Heart right ventricle (tissue), 16 donors: ENCODE measurements around the gene WWTR1. TPM values are rescaled to one million over a fixed set of nuclear protein-coding genes. Genes with fewer than 3 reads are reported as not detected.

Source experiments
- ATAC-seq, 8 donors: fragments of 200-7000 bp; cut with Tn5 transposase; one replicate each; pipeline ENCODE4 v1.9.1; 2020; ENCODE audit warnings: mild to moderate bottlenecking in 8 of 8, moderate library complexity in 8 of 8, moderate number of reproducible peaks in 1 of 8
- DNase-seq, 2 donors: peaks; one replicate each; pipeline ENCODE4 v3.0.0-alpha.2; 2020
- H3K27ac ChIP-seq, 10 donors: fragments of 200-600 bp; sonication (generic) in 2 of 10; one replicate each; pipeline versions ENCODE4 v1.5.0 to v1.8.0; 2020 to 2022; ENCODE audit warnings: mild to moderate bottlenecking in 3 of 10
- H3K27me3 ChIP-seq, 7 donors: fragments of 200-600 bp; one replicate each; pipeline ENCODE4 v1.8.0; 2021 to 2022; ENCODE audit warnings: mild to moderate bottlenecking in 2 of 7
- H3K36me3 ChIP-seq, 9 donors: fragments of 200-600 bp; sonication (generic) in 1 of 9; one replicate each; pipeline versions ENCODE4 v1.5.0 to v1.8.0; 2020 to 2022; ENCODE audit warnings: mild to moderate bottlenecking in 2 of 9
- H3K4me1 ChIP-seq, 9 donors: fragments of 200-600 bp; sonication (generic) in 1 of 9; one replicate each; pipeline versions ENCODE4 v1.5.0 to v1.8.0; 2020 to 2022; ENCODE audit warnings: mild to moderate bottlenecking in 4 of 9
- H3K4me3 ChIP-seq, 10 donors: fragments of 200-600 bp; sonication (generic) in 2 of 10; one replicate each; pipeline versions ENCODE4 v1.5.0 to v1.8.0; 2020 to 2022; ENCODE audit warnings: mild to moderate bottlenecking in 7 of 10, moderate library complexity in 2 of 10
- H3K9me3 ChIP-seq, 11 donors: fragments of 200-600 bp in 10 of 11; sonication (generic) in 2 of 11; one replicate each; pipeline versions ENCODE4 v1.5.0 to v1.8.0; 2013 to 2022; ENCODE audit warnings: mild to moderate bottlenecking in 2 of 11, control low read depth in 1 of 11, moderate library complexity in 1 of 11
- WGBS, 2 donors: extraction: QIAGEN DNeasy Blood & Tissue Kit; methylation state at CpG; one replicate each; pipeline ENCODE4 v1.1.7; 2013; ENCODE audit warnings: inconsistent platforms in 1 of 2; 5-methylcytosine and 5-hydroxymethylcytosine counted together
- intact Hi-C, 10 donors: fragments of 100-400 bp; cut with DNase I; formaldehyde crosslinking; loops; one replicate each; pipeline versions ENCODE4 v1.11.1 to v1.14.2; 2022
- polyA plus RNA-seq, 2 donors: library from polyadenylated mRNA; stranded (reverse); fragments of 200-250 nt; gene quantifications; one replicate each; pipeline ENCODE4 v1.2.3, GENCODE V29; 2013
- total RNA-seq, 10 donors: library from RNA; stranded (reverse); fragmentation: NEBNext Ultra II Directional in 3 of 10; extraction: Animal tissue kit (Norgen Biotek cat#: 25700) in 3 of 10; gene quantifications; one replicate each; pipeline versions ENCODE4 v1.2.1 to v1.2.4, GENCODE V29; 2021 to 2023
- TF ChIP-seq, protein P1 (sequence below), 9 donors: fragments of 200-600 bp; sonication (generic) in 2 of 9; IDR thresholded peaks; one replicate each; pipeline versions ENCODE4 v1.5.0 to v1.8.0; 2021 to 2022; ENCODE audit warnings: antibody characterized with exemption in 9 of 9, mild to moderate bottlenecking in 5 of 9, moderate library complexity in 1 of 9
- donor health status: Arrhythmogenic right ventricular cardiomyopathy.
- donor health status: ischemic (EF 13 %, LVEDD 7.1; RV severe dilation, severe dysfunction).
- donor health status: healthy with polysubstance abuse.
- donor health status: DM: no; HTN: yes; CAD: no.
- donor health status: DM: no; HTN: no; CAD: no.
- donor health status: ischemic (EF 25% LVEDD 6.9; RV normal size, moderate dysfunction).
- donor health status: ischemic (EF 25% LVEDD 5.7; RV mildly dilated, moderate dysfunction).
- donor health status: healthy.
- donor health status: DM: yes; HTN: yes; CAD: no.
- donor health status: Ischemic cardiomyopathy.
- donor health status: ischemic (EF 35%, LVEDD 5.7; RV mildly dilated, moderate dysfunction).
- donor health status: nonischemic (EF 11% LVEDD 7.7; RV severe dilation, severe dysfunction).
- donor health status: DM: yes; HTN: yes; CAD: no.
- donor health status: PGD.
- donor health status: ischemic (EF 29% LVEDD 5.4; RV normal size, mild dysfunction).
- donor health status: nonischemic (EF 23%, LVEDD 6.1; RV moderate dilation, normal function).

WWTR1 gene
- total and polyA plus RNA-seq, 12 donors, result 19.5 to 78.6 (median 40.3) TPM

GRCh38 chr3:149600634-149601033 is 57.2 kb downstream of the WWTR1 start:
- DNase-seq (no peak), ATAC-seq (no peak)
- H3K4me1 ChIP-seq, result peaks cover 17 to 86% (median 53%) of the 10 kb centered on the region in 9 donors
- H3K4me3 ChIP-seq, result no peak overlapping the region
- no peaks in the 10 kb centered on the region for H3K9me3 ChIP-seq
- 76 to 93% methylated on average over 1 of the region's 1 CpG for WGBS, 2 donors
- intact Hi-C loops, result no loop called here
- TF ChIP-seq, protein P1, sequence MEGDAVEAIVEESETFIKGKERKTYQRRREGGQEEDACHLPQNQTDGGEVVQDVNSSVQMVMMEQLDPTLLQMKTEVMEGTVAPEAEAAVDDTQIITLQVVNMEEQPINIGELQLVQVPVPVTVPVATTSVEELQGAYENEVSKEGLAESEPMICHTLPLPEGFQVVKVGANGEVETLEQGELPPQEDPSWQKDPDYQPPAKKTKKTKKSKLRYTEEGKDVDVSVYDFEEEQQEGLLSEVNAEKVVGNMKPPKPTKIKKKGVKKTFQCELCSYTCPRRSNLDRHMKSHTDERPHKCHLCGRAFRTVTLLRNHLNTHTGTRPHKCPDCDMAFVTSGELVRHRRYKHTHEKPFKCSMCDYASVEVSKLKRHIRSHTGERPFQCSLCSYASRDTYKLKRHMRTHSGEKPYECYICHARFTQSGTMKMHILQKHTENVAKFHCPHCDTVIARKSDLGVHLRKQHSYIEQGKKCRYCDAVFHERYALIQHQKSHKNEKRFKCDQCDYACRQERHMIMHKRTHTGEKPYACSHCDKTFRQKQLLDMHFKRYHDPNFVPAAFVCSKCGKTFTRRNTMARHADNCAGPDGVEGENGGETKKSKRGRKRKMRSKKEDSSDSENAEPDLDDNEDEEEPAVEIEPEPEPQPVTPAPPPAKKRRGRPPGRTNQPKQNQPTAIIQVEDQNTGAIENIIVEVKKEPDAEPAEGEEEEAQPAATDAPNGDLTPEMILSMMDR (IDR thresholded peaks at IDR 0.05), result no peak
- peaks cover 0 to 6% (median 0%) of the 10 kb centered on the region in 9 donors for H3K36me3 ChIP-seq
- H3K27me3 ChIP-seq, result peaks cover 0 to 22% (median 0%) of the 10 kb centered on the region in 7 donors
- H3K27ac ChIP-seq, result peak overlapping the region in 1 of 10 donors; percentile 37

DNA sequence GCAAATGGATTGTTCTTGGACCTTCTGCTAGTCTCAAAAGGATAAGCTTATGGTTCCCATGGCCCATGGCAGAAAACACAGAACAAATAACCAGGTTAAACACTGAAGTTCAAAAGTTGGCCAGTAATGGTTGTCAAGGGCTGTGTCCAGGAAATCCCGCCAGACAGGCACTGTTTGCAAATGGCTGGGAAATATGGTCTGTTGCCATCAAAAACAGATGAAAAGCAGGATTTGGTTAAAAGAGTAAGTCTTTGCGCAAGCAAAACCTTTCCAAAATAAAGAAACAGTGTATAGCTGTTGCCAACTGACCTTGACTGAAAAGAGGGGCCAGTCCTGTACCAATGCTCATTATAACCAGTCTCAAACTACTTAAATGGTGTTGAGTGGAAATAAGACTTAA is 58.6 kb downstream of the WWTR1 start:
- peak; percentile 44 to 82 (median 70) for ATAC-seq
- 71 to 85% methylated on average over 2 of the region's 2 CpGs for WGBS, 2 donors

DNA sequence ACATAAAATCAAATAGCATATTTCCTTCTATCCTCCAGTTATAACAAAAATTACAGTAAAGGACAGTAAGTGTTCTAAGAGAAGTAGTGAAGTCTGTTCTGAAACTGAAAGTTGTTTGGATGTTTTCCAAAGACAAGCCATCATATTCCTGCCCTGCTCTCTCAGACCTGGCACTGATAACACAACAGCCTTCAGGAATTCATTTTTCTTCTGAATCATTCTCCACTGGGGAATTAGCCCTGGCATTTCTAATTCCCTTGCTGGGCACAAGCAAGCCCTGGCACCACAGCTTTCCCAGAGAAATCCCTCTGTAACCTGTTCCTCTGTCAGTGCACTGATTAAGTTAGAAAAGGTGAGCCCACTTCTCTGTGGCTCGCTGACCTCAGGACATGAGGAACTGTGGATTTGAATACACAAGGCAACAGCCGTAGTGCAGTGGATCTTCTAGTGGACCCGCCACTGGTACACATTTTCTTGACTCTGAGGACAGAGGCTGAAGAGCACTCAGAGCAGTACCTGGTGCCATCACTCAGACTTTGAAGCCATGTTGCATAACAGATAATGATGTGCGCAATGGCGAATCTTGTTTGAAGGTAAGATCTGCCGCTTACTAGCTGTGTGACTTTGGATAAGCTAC is 61.6 kb downstream of the WWTR1 start:
- DNase-seq (no peak), ATAC-seq (no peak)
- Histone ChIP-seq H3K27me3 (peaks cover 0 to 6% (median 0%) of the 10 kb centered on the region in 7 donors), H3K36me3 (peaks cover 0 to 6% (median 0%) of the 10 kb centered on the region in 9 donors), H3K4me1 (peaks cover 6 to 75% (median 48%) of the 10 kb centered on the region in 9 donors), H3K4me3 (no peak overlapping the region), H3K27ac (peak overlapping the region in 3 of 10 donors; percentile 13 to 52 (median 23)), H3K9me3 (no peaks in the 10 kb centered on the region)
- TF ChIP-seq, protein P1 (IDR thresholded peaks at IDR 0.05), result no peak
- intact Hi-C loops, result no loop called here
- WGBS, 2 donors, result 88 to 92% methylated on average over 6 of the region's 6 CpGs

More for the DNA sequence above, 58.6 kb downstream of the WWTR1 start:
- Histone ChIP-seq H3K27ac (peak overlapping the region in 3 of 10 donors; percentile 19 to 52 (median 52)), H3K4me3 (no peak overlapping the region), H3K27me3 (peaks cover 0 to 14% (median 0%) of the 10 kb centered on the region in 7 donors), H3K36me3 (peaks cover 0 to 6% (median 0%) of the 10 kb centered on the region in 9 donors), H3K4me1 (peaks cover 10 to 75% (median 39%) of the 10 kb centered on the region in 9 donors), H3K9me3 (no peaks in the 10 kb centered on the region)
- TF ChIP-seq, protein P1 (IDR thresholded peaks at IDR 0.05), result no peak
- DNase-seq, result peak; percentile 17 to 69
- intact Hi-C loops, result no loop called here

DNA sequence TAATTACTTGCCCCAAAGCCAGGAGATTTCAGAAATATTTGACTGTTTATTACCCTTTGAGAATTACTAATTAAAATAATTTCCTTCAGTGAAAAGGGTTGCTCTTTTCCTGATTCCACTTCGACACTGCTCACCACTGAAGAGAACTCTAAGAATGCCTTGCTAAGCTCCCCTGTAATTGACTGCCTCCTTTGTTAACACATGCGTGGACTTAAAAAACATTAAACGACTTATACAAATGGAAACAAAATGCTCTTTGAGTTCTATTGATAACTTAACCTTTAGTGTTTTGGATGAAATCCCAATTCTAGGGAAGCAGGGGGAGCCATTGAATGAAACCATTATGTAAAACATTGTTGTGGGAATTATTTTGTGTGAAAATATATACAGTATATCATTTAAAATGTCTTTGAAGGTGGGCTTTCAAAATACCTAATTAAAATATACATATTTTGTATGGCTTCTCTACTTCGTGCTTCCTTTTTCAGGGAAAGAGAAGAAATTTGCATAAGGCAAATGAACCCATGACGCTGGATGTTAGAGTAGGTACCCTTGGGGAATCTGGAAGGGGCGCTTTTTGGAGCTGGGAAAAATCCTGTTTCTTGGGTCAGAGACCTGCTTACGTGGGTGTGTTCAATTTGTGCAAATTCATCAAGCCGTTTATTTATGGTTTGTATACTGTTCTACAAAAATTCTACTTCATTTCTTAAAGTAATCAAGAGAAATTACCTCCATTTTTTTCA is 64.2 kb downstream of the WWTR1 start:
- DNase-seq (no peak), ATAC-seq (no peak)
- peaks cover 0 to 6% (median 0%) of the 10 kb centered on the region in 9 donors for H3K36me3 ChIP-seq
- peaks cover 13 to 79% (median 70%) of the 10 kb centered on the region in 9 donors for H3K4me1 ChIP-seq
- intact Hi-C loops, result loop anchor here in 2 of 10 donors (5.0 kb wide), 1 partner anchor 64 kb away; the partner anchor contains the start of gene WWTR1 (in 2 of the 2)
- H3K4me3 ChIP-seq, result peak overlapping the region in 3 of 10 donors; percentile 1 to 10 (median 6)
- no peaks in the 10 kb centered on the region for H3K9me3 ChIP-seq
- peaks cover 0 to 4% (median 0%) of the 10 kb centered on the region in 7 donors for H3K27me3 ChIP-seq
- TF ChIP-seq, protein P1 (IDR thresholded peaks at IDR 0.05), result no peak
- 75 to 84% methylated on average over 8 of the region's 8 CpGs for WGBS, 2 donors
- H3K27ac ChIP-seq, result peak overlapping the region in 7 of 10 donors; percentile 12 to 76 (median 71)
